RCC 7860 (cell line): ENCODE results near the gene CRTAP.
A peak's percentile ranks its signal among the peaks of the same experiment; 100 is the strongest.
"Not testable (repeated sequence)": the region's sequence is repeated elsewhere in the genome, so short reads cannot be mapped to it uniquely, and the experiment has no call there.

Experiments used
- DNase-seq: peaks from one replicate; pipeline ENCODE4 v3.0.0-alpha.2; 2015; ENCODE audit warnings: low spot score
- FAIRE-seq: peaks from 2 replicates; lab custom pipeline; 2012; peaks lifted over from hg19 to GRCh38; lab: Jason Lieb, UNC

Gene CRTAP

DNA sequence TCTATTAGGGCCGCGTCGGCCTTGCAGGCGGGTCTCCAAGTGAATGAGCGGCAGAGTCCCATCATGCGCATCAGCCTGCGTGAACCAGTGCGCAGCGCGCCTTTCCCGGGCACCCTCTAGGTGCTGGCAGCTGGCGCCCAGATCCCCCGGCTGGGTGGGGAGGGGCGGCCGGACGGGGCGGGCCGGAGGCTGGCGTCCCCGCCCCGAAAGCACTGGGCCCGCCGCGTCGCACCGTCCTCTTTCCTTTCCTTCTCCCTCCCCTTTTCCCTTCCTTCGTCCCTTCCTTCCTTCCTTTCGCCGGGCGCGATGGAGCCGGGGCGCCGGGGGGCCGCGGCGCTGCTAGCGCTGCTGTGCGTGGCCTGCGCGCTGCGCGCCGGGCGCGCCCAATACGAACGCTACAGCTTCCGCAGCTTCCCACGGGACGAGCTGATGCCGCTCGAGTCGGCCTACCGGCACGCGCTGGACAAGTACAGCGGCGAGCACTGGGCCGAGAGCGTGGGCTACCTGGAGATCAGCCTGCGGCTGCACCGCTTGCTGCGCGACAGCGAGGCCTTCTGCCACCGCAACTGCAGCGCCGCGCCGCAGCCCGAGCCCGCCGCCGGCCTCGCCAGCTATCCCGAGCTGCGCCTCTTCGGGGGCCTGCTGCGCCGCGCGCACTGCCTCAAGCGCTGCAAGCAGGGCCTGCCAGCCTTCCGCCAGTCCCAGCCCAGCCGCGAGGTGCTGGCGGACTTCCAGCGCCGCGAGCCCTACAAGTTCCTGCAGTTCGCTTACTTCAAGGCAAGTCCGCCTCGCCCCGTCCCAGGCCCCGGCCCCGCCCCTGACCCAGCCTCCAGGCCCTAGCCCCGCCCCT is at the start of gene CRTAP:
CRTAP (plus strand) TSS at position 243 of the 850 bp plus-strand sequence; CDS start at position 307, 64 bp downstream.
- FAIRE-seq (no peak), DNase-seq (peak; percentile 83)

DNA sequence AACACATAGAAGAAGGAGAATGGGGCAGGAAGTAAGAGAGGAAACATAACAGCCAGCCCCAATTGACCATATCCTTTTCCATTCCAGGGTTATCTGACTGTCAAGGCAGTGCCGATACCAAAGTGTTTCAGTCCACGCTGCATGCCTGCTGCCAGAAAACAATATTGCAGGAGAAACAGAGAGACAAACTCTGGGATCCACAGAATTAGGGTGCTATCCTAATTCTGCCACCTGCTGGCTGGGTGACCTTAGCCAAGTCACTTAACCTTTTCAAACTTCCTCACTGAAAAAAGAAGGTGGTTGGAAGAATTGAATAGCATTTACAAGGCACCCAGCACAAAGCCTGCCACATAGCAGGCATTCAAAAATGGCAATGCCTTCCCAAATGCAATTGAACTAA is 48.9 kb upstream of the CRTAP start:
- DNase-seq: no peak
- no peak for FAIRE-seq

GRCh38 chr3:33067484-33067883 is 46.3 kb upstream of the CRTAP start:
- FAIRE-seq (no peak), DNase-seq (no peak)

GRCh38 chr3:33069862-33070261 is 44.0 kb upstream of the CRTAP start:
- not testable (repeated sequence) for FAIRE-seq

DNA sequence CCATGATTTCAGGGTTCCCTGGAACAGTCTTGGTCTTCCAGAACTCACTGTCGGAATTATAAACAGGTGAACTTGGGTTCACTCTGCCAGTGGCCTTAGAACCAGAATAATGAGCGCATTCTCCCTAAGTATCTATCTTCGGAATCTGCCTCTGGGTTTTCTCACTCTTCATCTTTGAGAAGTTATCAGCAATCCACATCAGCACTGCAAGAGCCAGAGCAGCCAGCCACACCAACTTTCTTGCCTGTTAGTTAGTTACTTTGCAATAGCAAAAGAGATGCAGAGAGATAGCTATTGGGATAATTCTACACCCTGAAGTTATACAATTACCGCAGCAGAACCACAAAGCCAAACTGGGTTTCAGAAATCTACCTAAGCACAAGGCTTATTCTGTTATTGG is 42.6 kb upstream of the CRTAP start:
- DNase-seq (no peak), FAIRE-seq (no peak)

More at GRCh38 chr3:33069862-33070261, 44.0 kb upstream of the CRTAP start:
- DNase-seq: not testable (repeated sequence)

GRCh38 chr3:33071946-33072345 is 41.9 kb upstream of the CRTAP start:
- no peak for DNase-seq
- no peak for FAIRE-seq

GRCh38 chr3:33074217-33075067 is 39.4 kb upstream of the CRTAP start:
- peak; percentile 12 for DNase-seq

GRCh38 chr3:33075995-33076394 is 37.8 kb upstream of the CRTAP start:
- FAIRE-seq: no peak
- peak; percentile 30 for DNase-seq

More at GRCh38 chr3:33074217-33075067, 39.4 kb upstream of the CRTAP start:
- no peak for FAIRE-seq

DNA sequence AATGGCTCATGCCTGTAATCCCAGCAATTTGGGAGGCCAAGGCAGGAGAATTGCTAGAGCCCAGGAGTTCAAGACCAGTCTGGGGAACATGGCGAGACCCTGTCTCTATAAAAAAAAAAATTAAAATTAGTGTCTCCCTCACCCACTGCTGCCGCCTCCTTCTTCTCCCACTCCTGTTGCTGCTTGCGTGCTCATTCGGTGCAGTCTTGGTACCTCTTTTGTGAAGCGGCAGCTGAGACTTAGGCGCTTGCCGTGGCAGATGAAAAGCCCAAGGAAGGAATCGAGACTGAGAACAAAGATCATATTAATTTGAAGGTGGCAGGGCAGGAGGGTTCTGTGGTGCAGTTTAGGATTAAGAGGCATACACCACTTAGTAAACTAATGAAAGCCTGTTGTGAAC is 36.9 kb upstream of the CRTAP start:
- DNase-seq (no peak), FAIRE-seq (no peak)

GRCh38 chr3:33077976-33078375 is 35.8 kb upstream of the CRTAP start:
- DNase-seq (no peak), FAIRE-seq (no peak)

DNA sequence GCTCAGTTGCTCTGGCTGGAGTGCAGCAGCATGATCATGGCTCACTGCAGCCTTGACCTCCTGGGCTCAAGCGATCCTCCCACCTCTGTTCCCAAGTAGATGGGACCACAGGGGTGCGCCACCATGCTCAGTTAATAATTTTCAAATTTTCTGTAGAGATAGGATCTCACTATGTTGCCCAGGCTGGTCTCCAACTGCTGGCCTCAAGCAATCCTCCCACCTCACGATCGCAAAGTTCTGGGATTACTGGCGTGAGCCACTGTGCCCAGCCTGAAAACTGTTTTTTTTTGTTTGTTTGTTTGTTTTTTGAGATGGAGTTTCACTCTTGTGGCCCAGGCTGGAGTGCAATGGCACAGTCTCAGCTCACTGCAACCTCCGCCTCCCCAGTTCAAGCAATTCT is 34.0 kb upstream of the CRTAP start:
- FAIRE-seq, DNase-seq: not testable (repeated sequence)

- DNase-seq (no peak), FAIRE-seq (no peak)
Observed at GRCh38 chr3:33081812-33082211, 32.0 kb upstream of the CRTAP start.

DNA sequence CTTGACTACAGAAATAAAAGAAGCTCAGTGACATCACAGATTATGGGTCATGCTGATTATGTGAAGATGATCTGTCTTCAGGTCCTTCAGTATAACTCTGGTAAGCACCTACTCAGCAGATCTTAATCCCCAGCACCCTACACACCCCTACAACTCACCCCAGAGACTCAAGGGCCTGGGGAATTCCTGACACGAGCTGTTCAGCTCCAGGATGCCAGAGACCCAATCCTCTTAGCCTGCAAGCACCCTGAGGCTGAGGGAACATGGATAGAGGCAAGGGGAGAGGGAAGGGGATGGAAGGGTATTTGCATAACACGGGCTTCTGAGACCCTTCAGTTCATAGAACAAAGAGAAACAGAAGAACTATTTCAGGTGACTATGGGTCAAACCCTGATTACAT is 29.9 kb upstream of the CRTAP start:
- no peak for FAIRE-seq

GRCh38 chr3:33088691-33089090 is 25.1 kb upstream of the CRTAP start:
- DNase-seq (no peak), FAIRE-seq (no peak)

More for the DNA sequence above, 29.9 kb upstream of the CRTAP start:
- DNase-seq: no peak

- FAIRE-seq (no peak), DNase-seq (no peak)
Observed at GRCh38 chr3:33089515-33089914, 24.3 kb upstream of the CRTAP start.

- DNase-seq (no peak), FAIRE-seq (no peak)
Observed at GRCh38 chr3:33091746-33092145, 22.1 kb upstream of the CRTAP start.

DNA sequence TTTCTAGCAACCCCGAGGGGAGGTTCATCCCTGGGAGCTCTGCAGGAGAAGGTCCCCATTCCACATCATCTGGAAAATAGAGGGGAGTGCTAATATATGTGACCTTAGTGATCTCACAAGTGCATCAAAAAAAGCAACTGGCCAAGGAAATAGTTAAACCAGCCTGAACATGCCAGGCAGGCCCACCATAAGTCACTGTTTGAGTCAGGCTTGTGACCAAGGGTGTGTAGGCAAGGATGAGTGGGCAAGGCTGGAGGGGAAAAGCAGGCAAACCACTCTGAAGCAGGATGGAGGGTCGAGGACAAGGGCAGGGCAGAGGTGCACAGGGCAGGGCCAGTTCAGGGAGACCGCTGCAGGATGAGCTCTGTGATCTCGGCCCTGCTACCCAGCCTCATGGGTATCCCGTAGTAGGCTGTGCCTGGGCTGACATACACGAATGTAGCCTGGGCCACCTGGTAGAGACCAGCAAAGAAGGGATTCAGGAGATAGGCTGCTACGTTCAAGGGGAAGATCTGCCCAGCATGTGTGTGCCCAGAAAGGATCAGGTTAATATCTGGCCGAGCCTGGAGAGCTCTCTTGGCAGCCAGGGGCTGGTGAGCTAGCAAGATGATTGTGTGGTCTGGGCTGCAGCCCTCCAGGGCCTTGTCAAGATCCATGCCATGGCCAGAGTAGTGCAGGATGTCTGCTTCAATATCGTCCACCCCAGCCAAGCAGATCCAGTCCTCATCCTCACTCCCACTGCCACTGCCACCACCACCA is 21.1 kb upstream of the CRTAP start:
- FAIRE-seq (no peak), DNase-seq (no peak)

GRCh38 chr3:33093847-33094246 is 20.0 kb upstream of the CRTAP start:
- no peak for DNase-seq
- FAIRE-seq: no peak

DNA sequence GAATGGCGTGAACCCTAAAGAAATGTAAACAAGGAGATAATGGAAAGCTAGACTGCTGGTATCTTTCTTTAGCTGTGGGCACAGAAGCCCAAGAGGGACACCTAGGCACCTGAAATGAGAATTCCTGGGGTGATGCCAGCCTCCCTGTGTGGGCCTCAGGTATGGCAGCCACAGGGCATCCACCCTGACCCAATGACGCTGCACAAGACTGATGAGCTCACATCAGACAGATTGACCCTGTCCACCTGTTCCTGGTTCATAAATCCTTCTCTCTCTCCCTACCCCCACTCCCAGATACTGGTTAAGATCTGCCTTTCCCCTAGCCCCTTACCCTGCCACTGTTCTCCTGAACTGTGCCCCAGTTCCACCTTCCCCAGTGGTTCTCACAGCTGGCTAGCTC is 18.4 kb upstream of the CRTAP start:
- FAIRE-seq: no peak
- no peak for DNase-seq

GRCh38 chr3:33096093-33096868 is 17.5 kb upstream of the CRTAP start:
- no peak for FAIRE-seq
- DNase-seq: no peak
